ENCODE measurements around the gene MRPS24.
"Not testable (repeated sequence)": the region's sequence is repeated elsewhere in the genome, so short reads cannot be mapped to it uniquely, and the experiment has no call there.

The MRPS24 gene

DNA sequence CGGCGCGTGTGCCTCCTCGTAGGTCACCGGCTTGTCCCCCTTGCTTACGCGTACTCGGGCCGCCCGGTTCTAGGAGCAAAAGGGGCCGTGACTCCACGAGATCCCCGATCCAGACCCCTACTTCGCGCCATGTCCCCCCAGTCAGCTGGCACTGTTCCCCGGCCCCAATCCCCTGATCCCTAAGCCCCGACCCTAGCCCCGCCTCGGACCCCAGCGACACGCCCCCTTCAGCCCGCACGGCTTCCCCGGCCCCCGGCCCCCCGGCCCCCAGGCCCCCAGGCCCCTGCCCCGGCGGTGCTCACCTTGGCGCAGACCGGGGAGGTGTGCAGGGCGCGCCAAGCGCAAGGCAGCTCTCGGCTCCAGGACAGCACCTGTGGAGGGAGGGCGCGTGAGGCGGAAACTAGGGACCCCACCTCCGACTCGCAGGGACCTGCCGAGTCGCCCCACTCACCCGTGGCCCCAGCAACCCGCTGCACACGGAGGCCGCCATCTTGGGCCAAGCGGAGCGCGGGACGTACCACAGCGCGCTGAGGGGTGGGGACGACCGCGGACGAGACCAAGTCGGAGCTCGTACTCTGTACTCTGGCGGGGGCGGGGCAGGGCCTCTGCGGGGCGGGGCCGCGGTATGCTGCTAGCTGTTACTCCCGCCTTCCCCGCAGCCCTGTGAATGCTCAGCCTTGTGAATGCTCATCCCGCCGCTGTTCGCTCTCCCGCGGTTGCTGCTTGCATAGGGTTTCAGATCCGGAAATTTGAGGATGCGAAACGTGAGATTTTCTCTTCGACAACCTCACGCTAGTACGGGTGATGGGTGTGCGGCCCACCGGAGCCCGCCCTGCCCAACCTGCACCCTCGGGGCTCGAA lies at the start of gene MRPS24:
Gene MRPS24, minus strand, starts transcription at position 512 of the 861 bp plus-strand sequence. Its CDS starts 22 bp downstream, at position 490.
- DNase-seq (ENCODE audit: low read depth in 2 of 3, low spot score in 2 of 3): peak; percentile 84 to 94 (median 85)

DNA sequence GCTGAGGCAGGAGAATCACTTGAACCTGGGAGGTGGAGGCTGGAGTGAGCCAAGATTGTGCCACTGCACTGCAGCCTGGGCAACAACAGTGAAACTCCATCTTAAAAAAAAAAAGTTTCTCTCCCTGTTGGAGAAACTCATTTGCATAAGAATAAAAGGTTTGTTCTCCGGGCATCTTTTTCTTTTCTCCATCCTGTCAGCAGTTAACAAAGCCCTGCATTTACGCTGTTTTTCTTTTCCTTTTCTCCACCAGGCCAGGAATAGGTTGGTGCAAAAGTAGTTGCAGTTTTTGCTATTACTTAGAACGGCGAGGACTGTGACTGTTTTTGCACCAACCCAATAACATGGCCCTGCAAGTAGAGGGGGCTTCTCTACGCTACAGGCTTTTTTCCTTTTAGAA lies 46.6 kb upstream of the MRPS24 start:
- no peak for DNase-seq (ENCODE audit: low read depth in 2 of 3, low spot score in 2 of 3)

DNA sequence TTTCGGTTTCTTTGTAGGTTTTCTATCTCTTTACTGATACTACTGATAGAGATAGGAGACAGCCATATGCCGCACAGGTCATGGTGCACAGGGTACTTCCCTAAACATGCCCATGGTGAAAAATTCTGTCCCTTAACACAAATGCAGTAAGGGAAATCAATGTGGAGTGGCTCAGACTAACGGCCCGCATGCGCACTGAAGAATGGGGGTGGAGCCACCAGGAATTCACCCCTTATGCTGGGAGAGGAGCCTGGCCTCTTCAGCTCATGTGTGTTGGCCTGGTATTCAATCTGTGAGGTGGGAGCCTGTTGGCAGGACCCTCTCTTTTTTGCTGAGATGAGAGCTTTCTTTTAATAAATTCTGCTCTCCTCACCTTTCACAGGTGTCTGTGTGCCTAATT lies 45.5 kb upstream of the MRPS24 start:
- no peak for DNase-seq (ENCODE audit: low read depth in 2 of 3, low spot score in 2 of 3)

DNA sequence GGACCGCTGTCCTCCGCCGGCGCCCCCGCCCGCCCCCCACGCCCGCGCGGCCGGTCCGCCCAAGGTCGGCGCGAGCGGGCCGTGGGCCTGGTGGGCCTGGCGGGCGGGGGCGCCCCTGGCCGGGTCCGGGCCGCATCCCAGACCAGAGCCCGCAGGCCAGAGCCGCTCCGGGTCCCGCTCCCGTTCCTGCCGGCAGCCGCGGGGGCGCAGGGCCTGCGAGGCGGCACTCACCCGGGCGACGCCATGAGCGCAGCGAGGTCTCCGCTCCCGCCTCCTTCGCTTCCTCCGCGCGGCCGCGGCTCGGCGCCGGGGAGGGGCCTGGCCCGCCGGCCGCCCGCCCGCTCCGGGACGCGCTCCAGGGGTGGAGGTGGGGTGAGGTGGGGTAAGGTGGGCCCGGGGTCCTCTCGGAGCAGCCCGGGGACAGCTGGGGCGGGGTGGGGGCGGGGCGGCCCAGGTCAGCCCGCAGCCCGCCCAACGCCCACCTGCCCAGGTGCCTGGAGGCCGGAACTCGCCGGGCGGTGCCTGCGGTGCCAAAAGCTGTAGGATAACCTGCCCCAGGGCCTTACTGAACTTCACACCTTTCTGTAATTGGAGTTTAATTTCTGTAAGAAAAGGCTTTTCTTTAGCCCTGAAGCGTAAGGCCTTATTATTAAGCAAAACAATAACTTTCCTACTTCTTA lies 37.2 kb upstream of the MRPS24 start, which contains the start of gene URGCP:
Gene URGCP, minus strand, starts transcription at position 266 of the 680 bp plus-strand sequence. Its CDS starts 21 bp downstream, at position 245.
- peak; percentile 20 to 36 (median 23) for DNase-seq (ENCODE audit: low read depth in 2 of 3, low spot score in 2 of 3)

DNA sequence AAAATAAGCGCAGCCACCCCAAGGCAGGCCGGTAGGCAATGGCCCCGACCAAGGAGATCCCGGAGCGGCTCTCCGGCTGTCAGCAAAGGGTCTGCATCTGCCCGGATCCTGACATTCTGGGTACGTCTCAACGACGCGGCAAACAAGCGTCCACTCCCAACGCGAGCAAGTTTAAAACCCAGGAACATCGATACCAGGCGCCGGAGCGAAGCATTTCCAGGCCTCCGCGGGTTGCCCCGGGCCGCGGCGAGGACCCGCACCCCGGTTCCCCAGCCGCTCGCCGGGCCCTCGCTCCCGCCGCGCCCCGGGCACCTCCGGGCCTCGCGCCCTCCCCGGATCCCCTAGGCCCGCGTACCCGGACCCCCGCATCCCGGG lies 36.6 kb upstream of the MRPS24 start:
- peak in 2 of 3 experiments; percentile 0 to 6 for DNase-seq (ENCODE audit: low read depth in 2 of 3, low spot score in 2 of 3)

DNA sequence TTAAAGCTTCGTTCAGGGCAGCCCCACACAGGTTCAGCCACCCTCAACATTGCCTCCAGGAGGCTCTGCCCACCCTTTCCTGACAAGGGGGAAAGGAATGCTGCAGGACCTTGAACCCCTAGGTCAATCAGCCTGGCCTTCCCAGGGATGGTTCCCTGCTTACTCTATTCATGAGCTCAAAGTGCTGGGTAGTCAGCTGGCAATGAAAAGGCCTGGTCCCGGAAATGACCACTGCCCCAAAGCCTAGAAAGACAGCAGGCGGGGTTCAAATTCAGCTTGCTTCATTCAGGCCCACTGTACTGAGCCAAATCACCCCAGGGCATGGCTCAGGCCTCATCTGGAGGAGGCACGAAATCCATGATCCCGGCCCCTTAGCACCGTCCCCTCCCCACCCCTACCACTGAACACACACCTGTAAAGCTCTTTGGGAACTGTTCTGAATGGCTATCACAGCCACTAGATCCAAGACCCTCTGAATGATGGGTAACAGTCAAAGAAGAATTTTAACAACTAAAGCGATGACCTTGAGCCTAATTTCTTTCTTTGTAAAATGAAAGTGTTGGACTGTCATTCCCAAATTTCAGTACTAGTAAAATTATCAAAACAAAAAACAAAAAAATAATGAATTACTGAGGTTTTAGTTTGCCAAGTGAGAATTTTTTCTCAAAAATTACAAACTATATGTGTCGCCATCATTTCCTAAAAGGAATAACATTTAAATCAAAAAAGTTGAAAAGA lies 36.1 kb upstream of the MRPS24 start:
- no peak for DNase-seq (ENCODE audit: low read depth in 2 of 3, low spot score in 2 of 3)

DNA sequence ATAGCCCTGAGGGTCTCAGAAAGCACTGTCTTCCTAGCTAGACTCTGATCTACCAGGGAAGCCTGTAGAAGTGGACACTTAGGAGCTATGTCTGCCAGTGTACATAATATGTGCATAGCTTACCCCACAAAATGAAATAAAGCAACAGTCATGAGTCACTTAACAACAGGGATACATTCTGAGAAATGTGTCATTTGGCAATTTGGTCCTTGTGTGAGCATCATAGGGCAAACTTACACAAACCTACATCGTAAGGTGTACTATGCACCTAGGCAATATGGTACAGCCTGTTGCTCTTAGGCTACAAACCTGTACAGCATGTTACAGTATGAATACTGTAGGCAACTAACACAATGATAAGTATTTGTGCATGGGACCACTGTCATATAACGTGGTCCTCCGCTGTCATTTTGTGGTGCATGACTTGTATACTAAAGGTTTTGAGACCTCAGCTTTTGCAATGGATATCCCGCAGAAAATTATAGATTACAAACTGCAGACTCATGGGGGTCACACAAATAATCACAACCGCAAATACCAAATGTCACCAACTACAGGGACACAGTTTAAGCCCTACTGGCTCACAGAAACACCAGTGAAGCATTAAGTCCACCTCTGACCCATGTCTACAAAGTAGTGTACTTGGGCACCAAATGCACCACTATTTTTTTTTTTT lies 35.4 kb upstream of the MRPS24 start:
- no peak for DNase-seq (ENCODE audit: low read depth in 2 of 3, low spot score in 2 of 3)

DNA sequence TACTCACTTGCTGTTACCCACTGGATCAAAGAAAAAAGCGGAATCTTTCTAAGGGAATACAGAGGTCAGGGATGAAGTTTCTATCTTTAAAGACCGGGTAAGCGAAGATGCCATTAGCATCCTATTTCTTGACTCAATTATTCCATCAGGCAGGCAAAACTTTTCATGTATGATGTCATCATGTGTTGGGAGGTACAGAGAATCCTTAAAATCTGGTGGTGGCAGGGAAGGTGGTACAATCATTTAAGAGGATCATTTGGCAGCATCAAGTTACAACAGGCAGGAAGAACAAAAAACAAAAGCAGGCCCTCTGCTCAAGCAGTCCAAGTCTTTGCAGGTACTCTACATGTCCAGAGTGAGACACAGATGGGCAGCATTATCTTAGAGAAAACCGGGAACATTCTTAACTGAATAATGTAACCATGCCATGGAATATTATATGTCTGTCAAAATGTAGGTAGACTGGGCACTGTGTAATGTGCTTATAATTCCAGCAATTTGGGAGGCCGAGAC lies 33.3 kb upstream of the MRPS24 start:
- no peak for DNase-seq (ENCODE audit: low read depth in 2 of 3, low spot score in 2 of 3)

DNA sequence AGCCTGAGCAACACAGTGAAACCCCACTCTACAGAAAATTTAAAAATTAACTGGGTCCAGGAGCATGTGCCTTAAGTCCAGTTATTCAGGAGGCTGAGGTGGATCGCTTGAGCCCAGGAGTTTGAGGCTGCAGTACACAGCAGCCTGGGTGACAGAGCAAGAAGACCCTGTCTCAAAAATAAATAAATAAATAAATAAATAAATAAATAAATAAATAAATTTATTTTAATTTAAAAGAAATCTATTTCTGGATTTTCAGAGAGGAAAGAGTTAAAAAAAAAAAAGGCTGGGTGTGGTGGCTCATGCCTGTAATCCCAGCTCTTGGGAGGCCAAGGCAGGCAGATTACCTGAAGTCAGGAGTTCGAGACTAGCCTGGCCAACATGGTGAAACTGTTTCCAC lies 29.3 kb upstream of the MRPS24 start:
- DNase-seq (ENCODE audit: low read depth in 2 of 3, low spot score in 2 of 3): not testable (repeated sequence)

DNA sequence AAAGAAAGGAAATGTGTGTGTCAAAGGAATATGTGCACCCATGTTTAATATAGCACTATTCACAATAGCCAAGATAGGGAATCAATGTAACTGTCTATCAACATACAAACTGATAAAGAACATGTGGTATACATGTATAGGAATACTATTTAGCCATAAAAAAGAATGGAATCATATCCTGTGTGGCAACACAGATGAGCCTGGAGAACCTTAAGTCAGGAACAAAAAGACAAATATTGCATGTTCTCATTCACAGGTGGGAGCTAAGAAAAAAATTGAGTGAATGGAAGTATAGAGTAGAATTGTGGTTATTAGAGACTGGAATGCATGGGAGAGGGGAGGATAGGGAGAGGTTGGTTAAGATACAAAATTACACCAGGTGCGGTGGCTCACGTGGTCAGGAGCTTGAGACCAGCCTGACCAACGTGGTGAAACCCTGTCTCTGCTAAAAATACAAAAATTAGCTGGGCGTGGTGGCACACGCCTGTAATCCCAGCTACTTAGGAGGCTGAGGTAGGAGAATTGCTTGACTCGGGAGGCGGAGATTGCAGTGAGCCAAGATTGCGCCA lies 26.6 kb upstream of the MRPS24 start:
- DNase-seq (ENCODE audit: low read depth in 2 of 3, low spot score in 2 of 3): no peak

DNA sequence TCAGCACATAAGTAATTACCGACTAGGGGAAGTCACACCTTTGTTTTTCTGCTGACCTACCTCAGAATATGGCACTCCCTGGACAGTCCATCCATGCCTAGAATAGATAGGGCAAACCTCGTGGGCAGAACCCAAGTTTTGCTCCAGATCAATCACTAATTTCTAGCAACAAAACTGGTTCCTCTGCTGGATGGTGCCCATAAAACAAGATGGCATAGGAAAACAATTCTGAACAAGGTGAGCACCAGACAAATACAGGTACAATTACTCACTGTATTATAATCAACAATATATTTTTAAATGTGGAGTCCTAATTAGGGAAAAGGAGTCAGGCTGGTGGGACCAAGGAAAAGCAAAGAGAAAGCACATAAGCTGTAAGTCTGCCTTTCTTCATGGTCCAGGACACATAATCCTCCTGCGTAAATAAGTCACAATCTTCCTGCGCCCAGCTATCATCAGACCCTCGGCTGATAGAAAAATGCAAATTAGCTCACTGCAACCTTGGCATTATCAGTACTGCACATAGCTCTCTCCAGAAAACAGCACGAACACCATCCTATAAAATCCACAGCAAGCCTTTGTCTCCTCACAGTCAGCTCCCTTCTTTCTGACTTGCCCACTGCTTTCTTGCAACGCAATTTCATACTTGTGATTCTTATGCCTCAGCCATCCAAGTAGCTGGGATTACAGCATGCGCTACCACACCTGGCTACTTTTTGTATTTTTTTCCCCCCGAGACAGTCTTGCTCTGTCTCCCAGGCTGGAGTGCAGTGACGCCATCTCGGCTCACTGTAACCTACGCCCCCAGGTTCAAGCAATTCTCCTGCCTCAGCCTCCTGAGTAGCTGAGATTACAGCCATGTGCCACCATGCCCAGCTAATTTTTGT lies 22.0 kb upstream of the MRPS24 start:
- DNase-seq (ENCODE audit: low read depth in 2 of 3, low spot score in 2 of 3): no peak

DNA sequence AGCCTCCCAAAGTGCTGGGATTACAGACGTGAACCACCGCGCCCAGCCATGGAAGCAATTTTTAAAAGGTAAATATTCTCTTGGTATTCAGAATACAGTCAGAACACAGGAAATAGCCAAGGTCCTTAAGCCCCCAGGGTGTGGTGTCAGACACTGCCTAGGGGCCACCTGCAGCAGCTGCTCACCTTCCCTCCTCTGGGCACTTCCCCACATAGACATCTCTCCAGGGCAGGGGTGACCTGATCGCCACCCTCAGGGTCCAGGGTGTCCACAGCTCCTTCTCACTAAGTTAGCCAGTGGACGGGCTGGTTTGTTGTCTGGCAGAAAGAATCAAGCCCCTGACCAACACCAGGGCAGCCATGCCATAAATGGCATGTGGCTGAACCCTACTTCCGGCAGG lies 21.2 kb upstream of the MRPS24 start:
- no peak for DNase-seq (ENCODE audit: low read depth in 2 of 3, low spot score in 2 of 3)

DNA sequence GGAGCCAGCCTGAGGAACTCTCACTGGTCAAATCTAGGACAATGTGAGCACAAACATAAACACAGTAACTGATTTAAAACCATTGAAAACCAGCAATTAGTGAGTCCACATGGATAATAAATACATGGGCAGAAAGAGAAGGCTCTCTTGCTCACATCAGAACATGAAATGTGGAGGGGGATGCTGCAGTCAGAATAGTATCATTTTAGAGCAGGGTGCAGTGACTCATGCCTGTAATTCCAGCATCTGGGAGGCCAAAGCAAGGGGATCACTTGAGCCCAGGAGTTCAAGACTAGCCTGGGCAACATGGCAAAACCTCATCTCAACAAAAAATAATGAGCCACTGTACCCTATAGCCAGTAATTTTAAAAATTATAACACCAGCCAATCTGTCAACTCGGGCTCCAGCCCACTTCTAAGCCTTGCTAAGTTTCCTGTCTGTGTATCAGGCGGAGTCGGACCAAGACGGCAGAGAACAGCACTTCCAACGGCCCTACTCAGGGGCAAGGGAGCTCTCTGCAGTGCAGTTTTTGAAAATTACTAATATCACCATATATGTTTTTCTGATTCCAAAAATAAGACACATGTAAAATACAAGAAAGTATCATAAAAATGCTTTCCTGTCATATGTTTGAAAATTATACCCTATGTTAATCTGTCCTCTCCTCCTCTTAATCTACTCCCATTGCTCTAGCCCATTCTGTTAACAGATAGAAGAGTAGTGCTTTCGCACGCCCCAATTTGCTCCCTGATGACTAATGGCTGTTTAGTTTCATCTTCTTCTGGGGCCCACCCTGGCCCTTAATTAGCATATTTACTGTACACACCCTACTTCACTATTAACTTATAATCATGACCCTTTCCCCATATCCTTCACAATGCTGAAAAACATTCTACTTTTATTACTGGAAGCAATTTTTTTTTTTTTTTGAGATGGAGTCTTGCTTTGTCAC lies 20.0 kb upstream of the MRPS24 start:
- DNase-seq (ENCODE audit: low read depth in 2 of 3, low spot score in 2 of 3): no peak

DNA sequence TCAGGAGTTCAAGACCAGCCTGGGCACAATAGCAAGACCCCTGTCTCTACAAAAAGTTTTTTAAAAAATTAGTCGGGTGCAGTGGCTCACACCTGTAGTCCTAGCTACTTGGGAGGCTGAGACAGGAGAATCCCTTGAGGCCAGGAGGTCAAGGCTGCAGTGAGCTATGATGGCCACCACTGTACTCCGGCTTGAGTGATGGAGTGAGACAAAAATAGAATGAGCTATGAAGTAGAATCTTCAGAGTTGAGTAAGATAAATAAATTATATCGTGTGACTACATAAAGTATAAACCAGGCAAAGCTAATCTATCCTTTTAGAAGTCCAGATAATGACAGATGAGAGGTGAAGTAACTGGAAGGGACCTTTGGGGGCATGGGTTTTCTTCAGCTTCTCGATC lies 15.3 kb upstream of the MRPS24 start:
- DNase-seq (ENCODE audit: low read depth in 2 of 3, low spot score in 2 of 3): no peak

DNA sequence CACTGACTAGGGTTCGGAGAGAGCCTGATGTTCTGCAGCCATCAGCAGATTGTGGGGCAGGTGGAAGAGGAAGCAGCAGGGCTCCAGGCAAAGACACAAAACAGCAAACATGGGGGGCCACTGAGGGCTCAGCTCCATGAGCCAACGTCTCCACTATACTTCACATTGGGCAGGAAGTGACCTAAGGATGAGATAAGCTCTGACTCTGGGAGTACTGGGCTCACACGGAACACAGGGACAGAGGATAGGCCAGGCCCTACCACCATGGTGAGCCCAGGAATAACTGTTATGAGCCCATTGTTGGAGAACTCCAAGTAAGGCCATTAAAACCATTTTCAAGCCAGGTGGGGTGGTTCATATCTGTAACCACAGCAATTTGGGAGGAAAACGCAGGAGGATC lies 14.9 kb upstream of the MRPS24 start:
- no peak for DNase-seq (ENCODE audit: low read depth in 2 of 3, low spot score in 2 of 3)

DNA sequence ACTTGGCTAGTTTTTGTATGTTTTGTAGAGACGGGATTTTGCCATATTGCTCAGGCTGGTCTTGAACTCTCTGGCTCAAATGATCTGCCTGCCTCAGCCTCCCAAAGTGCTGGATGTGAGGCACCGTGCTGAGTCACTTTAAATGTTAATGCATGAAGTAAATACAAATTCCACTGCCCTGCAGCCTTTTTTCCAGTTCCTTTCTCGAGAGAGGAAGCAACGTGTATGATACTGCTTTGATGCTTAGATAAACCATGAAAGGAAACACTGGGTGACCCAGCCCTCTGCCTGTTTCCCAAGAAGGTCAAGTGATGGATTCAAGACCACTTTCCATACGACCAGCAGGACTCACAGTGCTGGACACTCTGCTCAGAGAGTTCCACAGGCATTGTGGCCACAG lies 11.3 kb upstream of the MRPS24 start:
- no peak for DNase-seq (ENCODE audit: low read depth in 2 of 3, low spot score in 2 of 3)

DNA sequence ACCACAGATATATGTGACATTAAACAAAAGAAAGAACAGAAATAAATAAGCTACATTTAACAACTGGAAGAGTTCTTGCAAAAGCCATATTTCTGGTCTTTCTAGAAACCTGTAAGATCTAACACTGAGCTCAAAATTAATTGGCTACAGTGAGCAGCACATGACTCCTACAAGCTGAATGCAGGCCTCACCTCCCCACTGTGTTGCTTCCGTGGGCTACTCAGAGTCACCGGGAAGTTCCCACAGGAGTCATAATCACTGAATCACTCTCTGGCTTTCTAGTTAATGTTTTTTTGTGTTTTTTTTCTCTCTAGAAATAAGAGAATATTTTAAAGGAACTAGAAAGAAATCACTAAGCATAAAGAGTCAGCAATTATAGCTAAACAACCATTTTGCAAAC lies 10.2 kb upstream of the MRPS24 start:
- DNase-seq (ENCODE audit: low read depth in 2 of 3, low spot score in 2 of 3): no peak

DNA sequence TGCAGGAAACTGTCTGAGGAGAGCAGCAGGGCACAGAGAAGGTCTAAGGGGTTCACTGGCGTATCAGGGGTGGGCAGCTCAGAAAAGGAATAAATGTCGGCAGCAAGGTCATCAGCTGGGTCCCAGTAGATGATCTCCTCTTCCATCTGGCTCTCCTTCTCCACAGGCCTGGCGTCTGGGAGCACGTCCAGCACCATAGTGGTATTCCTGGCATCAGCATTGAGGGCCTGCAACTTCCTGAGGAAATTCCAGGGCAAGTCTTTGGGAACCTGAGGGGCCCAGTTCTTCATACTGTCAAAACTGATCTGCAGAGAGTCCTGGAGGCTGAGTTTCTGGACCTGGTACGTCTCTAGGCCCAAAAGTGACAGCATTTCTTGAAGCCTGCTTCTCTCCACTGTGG lies 9.6 kb upstream of the MRPS24 start:
- no peak for DNase-seq (ENCODE audit: low read depth in 2 of 3, low spot score in 2 of 3)

Data from activated CD8-positive, alpha-beta memory T cell treated with anti-CD3 and anti-CD28 coated beads for 48 hours (primary cell).